Right lobe of liver (tissue), 4 donors: ENCODE results near the gene ZMYM4.

Source experiments
- CTCF ChIP-seq, 4 donors: fragments of 200-600 bp in 3 of 4; fragments of 450-650 bp in 1 of 4; IDR thresholded peaks; one replicate each; pipeline versions ENCODE4 v1.5.1 to v1.8.0; 2016 to 2022; ENCODE audit warnings: antibody characterized with exemption in 4 of 4, mild to moderate bottlenecking in 2 of 4
- POLR2A ChIP-seq: fragments of 450-650 bp; IDR thresholded peaks from one replicate; pipeline ENCODE4 v1.6.1; 2017; ENCODE audit warnings: antibody characterized with exemption, mild to moderate bottlenecking
- donor health status: DM: no; HTN: no; CAD: no.
- donor health status: DM: no; HTN: no; CAD: no.
- donor health status: DM: no; HTN: yes; CAD: no.

- TF ChIP-seq CTCF (IDR thresholded peaks at IDR 0.05): no peak
- no peak for TF ChIP-seq POLR2A
Observed at GRCh38 chr1:35463232-35463631, 194.7 kb downstream of the ZMYM4 start.
